ENCODE results near the gene SFRP5.

Gene SFRP5

GRCh38 chr10:97763947-97764346 is 7.9 kb downstream of the SFRP5 start:
- Mint-ChIP-seq H3K36me3 (ENCODE audit: low read depth) (peaks cover 8% of the 10 kb centered on the region), H3K4me1 (ENCODE audit: low read depth) (no peaks in the 10 kb centered on the region), H3K27ac (no peak overlapping the region), H3K4me3 (no peak overlapping the region), H3K27me3 (ENCODE audit: low read depth) (peaks cover 7% of the 10 kb centered on the region), H3K9me3 (no peaks in the 10 kb centered on the region)

GRCh38 chr10:97763411-97763810 is 8.4 kb downstream of the SFRP5 start:
- peaks cover 8% of the 10 kb centered on the region for H3K36me3 Mint-ChIP-seq (ENCODE audit: low read depth)
- no peaks in the 10 kb centered on the region for H3K9me3 Mint-ChIP-seq
- peaks cover 6% of the 10 kb centered on the region for H3K27me3 Mint-ChIP-seq (ENCODE audit: low read depth)
- H3K4me3 Mint-ChIP-seq: no peak overlapping the region
- no peaks in the 10 kb centered on the region for H3K4me1 Mint-ChIP-seq (ENCODE audit: low read depth)
- no peak overlapping the region for H3K27ac Mint-ChIP-seq

GRCh38 chr10:97762816-97763215 is 9.0 kb downstream of the SFRP5 start:
- H3K4me1 Mint-ChIP-seq (ENCODE audit: low read depth): no peaks in the 10 kb centered on the region
- H3K4me3 Mint-ChIP-seq: no peak overlapping the region
- no peak overlapping the region for H3K27ac Mint-ChIP-seq
- peaks cover 10% of the 10 kb centered on the region for H3K36me3 Mint-ChIP-seq (ENCODE audit: low read depth)
- peaks cover under 1% of the 10 kb centered on the region for H3K27me3 Mint-ChIP-seq (ENCODE audit: low read depth)
- H3K9me3 Mint-ChIP-seq: no peaks in the 10 kb centered on the region

GRCh38 chr10:97762056-97762455 is 9.7 kb downstream of the SFRP5 start:
- Mint-ChIP-seq H3K27me3 (ENCODE audit: low read depth) (no peaks in the 10 kb centered on the region), H3K36me3 (ENCODE audit: low read depth) (peaks cover 10% of the 10 kb centered on the region), H3K4me3 (no peak overlapping the region), H3K9me3 (no peaks in the 10 kb centered on the region), H3K27ac (no peak overlapping the region), H3K4me1 (ENCODE audit: low read depth) (no peaks in the 10 kb centered on the region)

- H3K4me1 Mint-ChIP-seq (ENCODE audit: low read depth): no peaks in the 10 kb centered on the region
- H3K36me3 Mint-ChIP-seq (ENCODE audit: low read depth): peaks cover 10% of the 10 kb centered on the region
- H3K27ac Mint-ChIP-seq: no peak overlapping the region
- H3K27me3 Mint-ChIP-seq (ENCODE audit: low read depth): no peaks in the 10 kb centered on the region
- H3K4me3 Mint-ChIP-seq: no peak overlapping the region
- no peaks in the 10 kb centered on the region for H3K9me3 Mint-ChIP-seq
Measured at GRCh38 chr10:97761331-97761865, 10.4 kb downstream of the SFRP5 start.

- H3K9me3 Mint-ChIP-seq: no peaks in the 10 kb centered on the region
- H3K27ac Mint-ChIP-seq: no peak overlapping the region
- no peaks in the 10 kb centered on the region for H3K4me1 Mint-ChIP-seq (ENCODE audit: low read depth)
- H3K4me3 Mint-ChIP-seq: no peak overlapping the region
- no peaks in the 10 kb centered on the region for H3K27me3 Mint-ChIP-seq (ENCODE audit: low read depth)
- peaks cover 10% of the 10 kb centered on the region for H3K36me3 Mint-ChIP-seq (ENCODE audit: low read depth)
Measured at GRCh38 chr10:97760461-97761257, 11.1 kb downstream of the SFRP5 start.

- Mint-ChIP-seq H3K36me3 (ENCODE audit: low read depth) (peaks cover 13% of the 10 kb centered on the region), H3K27me3 (ENCODE audit: low read depth) (no peaks in the 10 kb centered on the region), H3K27ac (no peak overlapping the region)
Measured at GRCh38 chr10:97759946-97760345, 11.9 kb downstream of the SFRP5 start.

GRCh38 chr10:97759158-97759887 is 12.5 kb downstream of the SFRP5 start:
- Mint-ChIP-seq H3K36me3 (ENCODE audit: low read depth) (peaks cover 17% of the 10 kb centered on the region), H3K27ac (no peak overlapping the region), H3K4me3 (no peak overlapping the region), H3K27me3 (ENCODE audit: low read depth) (no peaks in the 10 kb centered on the region), H3K9me3 (no peaks in the 10 kb centered on the region), H3K4me1 (ENCODE audit: low read depth) (no peaks in the 10 kb centered on the region)

More at GRCh38 chr10:97759946-97760345, 11.9 kb downstream of the SFRP5 start:
- H3K4me3 Mint-ChIP-seq: no peak overlapping the region
- no peaks in the 10 kb centered on the region for H3K4me1 Mint-ChIP-seq (ENCODE audit: low read depth)
- H3K9me3 Mint-ChIP-seq: no peaks in the 10 kb centered on the region

GRCh38 chr10:97757471-97757870 is 14.3 kb downstream of the SFRP5 start:
- Mint-ChIP-seq H3K27ac (no peak overlapping the region), H3K4me3 (no peak overlapping the region), H3K27me3 (ENCODE audit: low read depth) (no peaks in the 10 kb centered on the region), H3K36me3 (ENCODE audit: low read depth) (peaks cover 21% of the 10 kb centered on the region), H3K4me1 (ENCODE audit: low read depth) (no peaks in the 10 kb centered on the region), H3K9me3 (no peaks in the 10 kb centered on the region)

GRCh38 chr10:97755718-97756117 is 16.1 kb downstream of the SFRP5 start:
- Mint-ChIP-seq H3K27ac (no peak overlapping the region), H3K4me3 (no peak overlapping the region), H3K36me3 (ENCODE audit: low read depth) (peaks cover 23% of the 10 kb centered on the region), H3K9me3 (no peaks in the 10 kb centered on the region), H3K27me3 (ENCODE audit: low read depth) (no peaks in the 10 kb centered on the region), H3K4me1 (ENCODE audit: low read depth) (no peaks in the 10 kb centered on the region)

- Mint-ChIP-seq H3K4me1 (ENCODE audit: low read depth) (no peaks in the 10 kb centered on the region), H3K4me3 (no peak overlapping the region), H3K36me3 (ENCODE audit: low read depth) (peaks cover 24% of the 10 kb centered on the region), H3K27ac (no peak overlapping the region), H3K27me3 (ENCODE audit: low read depth) (no peaks in the 10 kb centered on the region), H3K9me3 (no peaks in the 10 kb centered on the region)
Measured at GRCh38 chr10:97754726-97755125, 17.1 kb downstream of the SFRP5 start.

- H3K27me3 Mint-ChIP-seq (ENCODE audit: low read depth): no peaks in the 10 kb centered on the region
- H3K36me3 Mint-ChIP-seq (ENCODE audit: low read depth): peaks cover 23% of the 10 kb centered on the region
- H3K4me1 Mint-ChIP-seq (ENCODE audit: low read depth): no peaks in the 10 kb centered on the region
- H3K9me3 Mint-ChIP-seq: no peaks in the 10 kb centered on the region
- no peak overlapping the region for H3K4me3 Mint-ChIP-seq
- no peak overlapping the region for H3K27ac Mint-ChIP-seq
Measured at GRCh38 chr10:97752956-97753355, 18.8 kb downstream of the SFRP5 start.

- Mint-ChIP-seq H3K4me1 (ENCODE audit: low read depth) (peaks cover 5% of the 10 kb centered on the region), H3K36me3 (ENCODE audit: low read depth) (peaks cover 40% of the 10 kb centered on the region), H3K27me3 (ENCODE audit: low read depth) (no peaks in the 10 kb centered on the region), H3K9me3 (no peaks in the 10 kb centered on the region), H3K27ac (no peak overlapping the region), H3K4me3 (no peak overlapping the region)
Measured at GRCh38 chr10:97748116-97748515, 23.7 kb downstream of the SFRP5 start.

- Mint-ChIP-seq H3K27ac (no peak overlapping the region), H3K4me3 (no peak overlapping the region), H3K9me3 (no peaks in the 10 kb centered on the region), H3K4me1 (ENCODE audit: low read depth) (peaks cover 5% of the 10 kb centered on the region), H3K36me3 (ENCODE audit: low read depth) (peaks cover 41% of the 10 kb centered on the region), H3K27me3 (ENCODE audit: low read depth) (no peaks in the 10 kb centered on the region)
Measured at GRCh38 chr10:97747573-97747972, 24.2 kb downstream of the SFRP5 start.
